DND-41 (cell line): ENCODE results near the gene LCNL1.
A peak's percentile ranks its signal among the peaks of the same experiment; 100 is the strongest.

Source experiments
- EZH2 ChIP-seq: IDR thresholded peaks from 3 replicates; pipeline ENCODE4 v1.6.1; 2012; ENCODE audit warnings: borderline replicate concordance, low read depth, mild to moderate bottlenecking, moderate library complexity, low read length, inconsistent platforms; ENCODE audit not compliant: severe bottlenecking
- TF ChIP-seq, protein P1 (sequence below): IDR thresholded peaks from 2 replicates; pipeline ENCODE4 v1.5.1; 2012; ENCODE audit warnings: borderline replicate concordance, low read length, moderate library complexity, mild to moderate bottlenecking; ENCODE audit not compliant: poor library complexity, severe bottlenecking; ENCODE audit errors: extremely low read depth

DNA sequence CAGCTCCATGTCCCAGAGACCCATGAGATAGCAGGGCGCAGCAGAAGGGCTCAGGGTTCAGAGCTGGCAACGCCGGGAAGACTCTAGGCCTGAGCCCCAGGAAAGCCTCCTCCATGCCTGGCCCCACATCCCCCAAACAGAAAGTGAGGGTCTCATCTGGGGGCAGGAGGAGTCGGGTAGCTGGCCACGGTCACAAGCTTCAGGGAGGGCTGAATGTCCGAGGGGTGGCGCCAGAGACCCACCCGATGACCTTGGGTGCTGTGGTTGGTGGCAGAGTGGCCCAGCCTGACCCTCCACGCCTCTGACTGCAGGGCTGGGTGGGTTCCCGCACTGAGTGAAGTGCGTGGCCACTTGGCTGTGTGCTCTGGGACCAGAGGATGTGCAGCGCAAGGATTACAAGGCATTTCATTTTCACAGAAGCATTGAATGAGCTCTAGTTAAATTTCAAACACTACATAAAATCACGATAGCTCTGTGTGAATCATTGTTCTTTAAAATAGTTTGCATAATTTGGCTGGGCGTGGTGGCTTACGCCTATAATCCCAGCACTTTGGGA lies 34.8 kb upstream of the LCNL1 start:
- TF ChIP-seq EZH2: no peak
- TF ChIP-seq, protein P1, sequence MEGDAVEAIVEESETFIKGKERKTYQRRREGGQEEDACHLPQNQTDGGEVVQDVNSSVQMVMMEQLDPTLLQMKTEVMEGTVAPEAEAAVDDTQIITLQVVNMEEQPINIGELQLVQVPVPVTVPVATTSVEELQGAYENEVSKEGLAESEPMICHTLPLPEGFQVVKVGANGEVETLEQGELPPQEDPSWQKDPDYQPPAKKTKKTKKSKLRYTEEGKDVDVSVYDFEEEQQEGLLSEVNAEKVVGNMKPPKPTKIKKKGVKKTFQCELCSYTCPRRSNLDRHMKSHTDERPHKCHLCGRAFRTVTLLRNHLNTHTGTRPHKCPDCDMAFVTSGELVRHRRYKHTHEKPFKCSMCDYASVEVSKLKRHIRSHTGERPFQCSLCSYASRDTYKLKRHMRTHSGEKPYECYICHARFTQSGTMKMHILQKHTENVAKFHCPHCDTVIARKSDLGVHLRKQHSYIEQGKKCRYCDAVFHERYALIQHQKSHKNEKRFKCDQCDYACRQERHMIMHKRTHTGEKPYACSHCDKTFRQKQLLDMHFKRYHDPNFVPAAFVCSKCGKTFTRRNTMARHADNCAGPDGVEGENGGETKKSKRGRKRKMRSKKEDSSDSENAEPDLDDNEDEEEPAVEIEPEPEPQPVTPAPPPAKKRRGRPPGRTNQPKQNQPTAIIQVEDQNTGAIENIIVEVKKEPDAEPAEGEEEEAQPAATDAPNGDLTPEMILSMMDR: peak; percentile 14
